PC-3 (cell line): Measurements from ENCODE around the gene P2RX4. TPM values are rescaled to one million over a fixed set of nuclear protein-coding genes. Genes with fewer than 3 reads are reported as not detected.
"Not testable (repeated sequence)": the region's sequence is repeated elsewhere in the genome, so short reads cannot be mapped to it uniquely, and the experiment has no call there.

ENCODE experiments used
- ATAC-seq: fragments of 200-7000 bp; cut with Tn5 transposase; 2 replicates; pipeline ENCODE4 v1.9.1; 2020; ENCODE audit warnings: mild to moderate bottlenecking, moderate library complexity
- BruUV-seq: library from RNA; stranded (reverse); fragments of 400-500 nt; replicated peaks from 2 replicates; lab custom pipeline; 2021; lab: Mats Ljungman, UMichigan
- CTCF ChIA-PET: fragments of 300-600 bp; sonication (Branson Sonifier 250); formaldehyde crosslinking; loops from one replicate; lab custom pipeline; 2022; ENCODE audit warnings: antibody characterized with exemption; lab: Charles Lee
- POLR2A ChIA-PET: fragments of 300-600 bp; sonication (Branson Sonifier 250); formaldehyde crosslinking; loops from one replicate; lab custom pipeline; 2022; ENCODE audit warnings: antibody characterized with exemption; ENCODE audit not compliant: unreplicated experiment; lab: Charles Lee
- DNase-seq: peaks from one replicate; pipeline ENCODE4 v3.0.0-alpha.2; 2015
- H2AFZ ChIP-seq: fragments of 300-600 bp; sonication (generic); 2 replicates; pipeline ENCODE4 v1.6.0; 2016; ENCODE audit warnings: antibody characterized with exemption, low read length
- H3F3A ChIP-seq: fragments of 300-600 bp; sonication (generic); one replicate; pipeline ENCODE4 v1.6.0; 2017; ENCODE audit warnings: antibody characterized with exemption, low read length, control low read depth, mild to moderate bottlenecking; ENCODE audit not compliant: unreplicated experiment
- H3K27ac ChIP-seq: fragments of 300-600 bp; sonication (generic); 2 replicates; pipeline ENCODE4 v1.5.1; 2016; ENCODE audit warnings: mild to moderate bottlenecking, low read length
- H3K27me3 ChIP-seq: fragments of 300-600 bp; sonication (generic); 2 replicates; pipeline ENCODE4 v1.6.1; 2016; ENCODE audit warnings: low read length, mixed read lengths
- H3K36me3 ChIP-seq: fragments of 300-600 bp; sonication (generic); 2 replicates; pipeline ENCODE4 v1.6.1; 2016; ENCODE audit warnings: low read depth, mixed run types, low read length, mixed read lengths
- H3K4me1 ChIP-seq: fragments of 300-600 bp; sonication (generic); 2 replicates; pipeline ENCODE4 v1.5.1; 2016; ENCODE audit warnings: low read length; ENCODE audit not compliant: insufficient read depth
- H3K4me2 ChIP-seq: fragments of 300-600 bp; sonication (generic); 2 replicates; pipeline ENCODE4 v1.6.0; 2016; ENCODE audit warnings: low read length
- H3K4me3 ChIP-seq: fragments of 300-600 bp; sonication (generic); 2 replicates; pipeline ENCODE4 v1.5.1; 2016; ENCODE audit warnings: mild to moderate bottlenecking, low read length, mixed read lengths
- H3K79me2 ChIP-seq: fragments of 300-600 bp; sonication (generic); 2 replicates; pipeline ENCODE4 v1.6.1; 2017; ENCODE audit warnings: low read length, mixed read lengths
- H3K9ac ChIP-seq: fragments of 300-600 bp; sonication (generic); 2 replicates; pipeline ENCODE4 v1.6.0; 2016; ENCODE audit warnings: mild to moderate bottlenecking, low read length
- H3K9me2 ChIP-seq: fragments of 300-600 bp; sonication (generic); replicated peaks from 2 replicates; pipeline ENCODE4 v1.6.1; 2016; ENCODE audit warnings: mixed run types, low read length, mixed read lengths
- H3K9me3 ChIP-seq: fragments of 300-600 bp; sonication (generic); 2 replicates; pipeline ENCODE4 v1.6.1; 2016; ENCODE audit warnings: low read length, mixed read lengths
- H4K20me1 ChIP-seq: fragments of 300-600 bp; sonication (generic); 2 replicates; pipeline ENCODE4 v1.6.1; 2016; ENCODE audit warnings: low read length, mixed read lengths
- EZH2 ChIP-seq: fragments of 300-600 bp; sonication (generic); IDR thresholded peaks from one replicate; pipeline ENCODE4 v1.6.1; 2017; ENCODE audit warnings: antibody characterized with exemption, mild to moderate bottlenecking, low read length; ENCODE audit not compliant: unreplicated experiment
- EZH2phosphoT487 ChIP-seq: fragments of 300-600 bp; sonication (generic); IDR thresholded peaks from 2 replicates; pipeline ENCODE4 v1.6.1; 2018; ENCODE audit warnings: mild to moderate bottlenecking, antibody characterized with exemption, low read length, borderline replicate concordance
- intact Hi-C: fragments of 100-400 bp; cut with micrococcal nuclease; formaldehyde crosslinking; loops from 2 replicates; pipeline ENCODE4 v1.9.0; 2023
- total RNA-seq: library from RNA; depleted of rRNA; stranded (reverse); fragments of >200 nt; gene quantifications from 2 replicates; pipeline ENCODE4 v1.2.3, GENCODE V29; 2014
- TF ChIP-seq, protein P1 (sequence below): fragments of 300-600 bp; sonication (generic); conservative IDR thresholded peaks from 2 replicates; pipeline ENCODE4 v1.5.1; 2017; ENCODE audit warnings: antibody characterized with exemption, low read depth, mild to moderate bottlenecking, low read length

The P2RX4 gene
- total RNA-seq, 1 experiment from 2014 or later, result 21.6 TPM

GRCh38 chr12:121198949-121199348 lies 11.0 kb upstream of the P2RX4 start:
- Histone ChIP-seq H3K36me3 (no peaks in the 10 kb centered on the region), H3K4me1 (no peaks in the 10 kb centered on the region), H3K9me3 (no peaks in the 10 kb centered on the region), H3F3A (no peaks in the 10 kb centered on the region), H3K4me2 (no peak overlapping the region), H4K20me1 (no peaks in the 10 kb centered on the region), H3K79me2 (no peaks in the 10 kb centered on the region), H3K27ac (no peak overlapping the region), H3K27me3 (no peaks in the 10 kb centered on the region), H3K9ac (no peak overlapping the region), H2AFZ (no peak overlapping the region), H3K4me3 (no peak overlapping the region), H3K9me2 (no peaks in the 10 kb centered on the region)
- CTCF ChIA-PET, result no interaction called here
- TF ChIP-seq, protein P1, sequence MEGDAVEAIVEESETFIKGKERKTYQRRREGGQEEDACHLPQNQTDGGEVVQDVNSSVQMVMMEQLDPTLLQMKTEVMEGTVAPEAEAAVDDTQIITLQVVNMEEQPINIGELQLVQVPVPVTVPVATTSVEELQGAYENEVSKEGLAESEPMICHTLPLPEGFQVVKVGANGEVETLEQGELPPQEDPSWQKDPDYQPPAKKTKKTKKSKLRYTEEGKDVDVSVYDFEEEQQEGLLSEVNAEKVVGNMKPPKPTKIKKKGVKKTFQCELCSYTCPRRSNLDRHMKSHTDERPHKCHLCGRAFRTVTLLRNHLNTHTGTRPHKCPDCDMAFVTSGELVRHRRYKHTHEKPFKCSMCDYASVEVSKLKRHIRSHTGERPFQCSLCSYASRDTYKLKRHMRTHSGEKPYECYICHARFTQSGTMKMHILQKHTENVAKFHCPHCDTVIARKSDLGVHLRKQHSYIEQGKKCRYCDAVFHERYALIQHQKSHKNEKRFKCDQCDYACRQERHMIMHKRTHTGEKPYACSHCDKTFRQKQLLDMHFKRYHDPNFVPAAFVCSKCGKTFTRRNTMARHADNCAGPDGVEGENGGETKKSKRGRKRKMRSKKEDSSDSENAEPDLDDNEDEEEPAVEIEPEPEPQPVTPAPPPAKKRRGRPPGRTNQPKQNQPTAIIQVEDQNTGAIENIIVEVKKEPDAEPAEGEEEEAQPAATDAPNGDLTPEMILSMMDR, result no peak
- TF ChIP-seq EZH2 (no peak), EZH2phosphoT487 (no peak)
- POLR2A ChIA-PET, result no interaction called here
- no peak for DNase-seq
- ATAC-seq, result no peak; the same call in 1 of the 2 replicates
- intact Hi-C loops, result no loop called here
- no TSS peak for BruUV-seq

DNA sequence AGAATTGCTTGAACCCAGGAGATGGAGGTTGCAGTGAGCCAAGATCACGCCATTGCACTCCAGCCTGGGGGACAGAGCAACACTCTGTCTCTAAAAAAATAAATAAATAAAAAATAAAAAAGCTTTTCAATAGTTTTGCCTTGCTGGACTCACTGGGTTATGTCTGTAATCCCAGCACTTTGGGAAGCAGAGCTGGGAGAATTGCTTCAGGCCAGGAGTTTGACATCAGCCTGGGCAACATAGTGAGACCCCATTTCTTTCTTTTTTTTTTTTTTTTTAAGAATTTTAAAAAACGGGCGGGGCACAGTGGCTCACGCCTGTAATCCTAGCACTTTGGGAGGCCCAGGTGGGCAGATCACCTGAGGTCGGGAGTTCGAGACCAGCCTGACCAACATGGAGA lies 8.8 kb upstream of the P2RX4 start:
- ATAC-seq, H3K9me2 ChIP-seq, H3K9ac ChIP-seq, H3K79me2 ChIP-seq, intact Hi-C loops, H3K4me1 ChIP-seq, H3K4me2 ChIP-seq, H3K27ac ChIP-seq, H4K20me1 ChIP-seq, BruUV-seq, H3K4me3 ChIP-seq, H3K9me3 ChIP-seq, H3F3A ChIP-seq, CTCF ChIA-PET, H3K36me3 ChIP-seq, H3K27me3 ChIP-seq, DNase-seq, H2AFZ ChIP-seq, POLR2A ChIA-PET: not testable (repeated sequence)

- H3K79me2 ChIP-seq, result no peaks in the 10 kb centered on the region
- 0 out of 2 replicates have a peak overlapping the region, but pooled peaks have one; percentile 7 for H2AFZ ChIP-seq
- no peak overlapping the region for H3K9ac ChIP-seq
- ATAC-seq, result peak; percentile 70
- ChIA-PET POLR2A (no interaction called here), CTCF (no interaction called here)
- intact Hi-C loops, result no loop called here
- H4K20me1 ChIP-seq, result no peaks in the 10 kb centered on the region
- DNase-seq, result no peak
- no peaks in the 10 kb centered on the region for H3K4me1 ChIP-seq
- H3K27me3 ChIP-seq, result no peaks in the 10 kb centered on the region
- no peaks in the 10 kb centered on the region for H3K9me2 ChIP-seq
- no peak overlapping the region for H3K27ac ChIP-seq
- H3F3A ChIP-seq, result no peaks in the 10 kb centered on the region
- no peaks in the 10 kb centered on the region for H3K9me3 ChIP-seq
- no peaks in the 10 kb centered on the region for H3K36me3 ChIP-seq
- no peak for TF ChIP-seq EZH2phosphoT487
- H3K4me2 ChIP-seq, result no peak overlapping the region
- no TSS peak for BruUV-seq
- H3K4me3 ChIP-seq, result no peak overlapping the region
Observed at GRCh38 chr12:121202407-121203355, 7.2 kb upstream of the P2RX4 start.
